ENCODE data around the gene POLR2L. TPM values are rescaled to one million over a fixed set of nuclear protein-coding genes. Genes with fewer than 3 reads are reported as not detected.

The POLR2L gene
- total and polyA plus RNA-seq, 2 of the 13 experiments (the other 11 are each of a cell fraction or from before 2014, with no cell fraction given): 104 to 114 TPM

GRCh38 chr11:809287-810039 lies 32.9 kb downstream of the POLR2L start, which contains the start of gene RPLP2 (continued):
- TF ChIP-seq ZKSCAN1 (IDR thresholded peaks at IDR 0.05; ENCODE audit: low read length) (no peak), ZNF670 (CRISPR knock-in tag; IDR thresholded peaks at IDR 0.05; ENCODE audit: borderline replicate concordance) (peak; percentile 94; the same call in 1 of the 2 replicates), TCF7L2 (IDR thresholded peaks at IDR 0.05; ENCODE audit: low read depth, low read length) (no peak), HDAC2 (CRISPR knock-in tag; IDR thresholded peaks at IDR 0.05) (peak; percentile 17), AHDC1 (CRISPR knock-in tag; IDR thresholded peaks at IDR 0.05; ENCODE audit: borderline replicate concordance) (peak; percentile 60), THAP9 (CRISPR knock-in tag; IDR thresholded peaks at IDR 0.05; ENCODE audit: borderline replicate concordance) (peak; percentile 96), PAWR (CRISPR knock-in tag; IDR thresholded peaks at IDR 0.05; ENCODE audit: borderline replicate concordance) (no peak), MXD4 (CRISPR knock-in tag; IDR thresholded peaks at IDR 0.05) (peak; percentile 92), NR3C1 (CRISPR knock-in tag; IDR thresholded peaks at IDR 0.05) (no peak), SIX1 (CRISPR knock-in tag; IDR thresholded peaks at IDR 0.05; ENCODE audit: borderline replicate concordance) (no peak), TOE1 (CRISPR knock-in tag; IDR thresholded peaks at IDR 0.05) (no peak), TRAFD1 (CRISPR knock-in tag; IDR thresholded peaks at IDR 0.05; ENCODE audit: borderline replicate concordance) (peak; percentile 20; the same call in 1 of the 2 replicates), ATRX (CRISPR knock-in tag; IDR thresholded peaks at IDR 0.05; ENCODE audit: borderline replicate concordance) (no peak; the same call in 1 of the 2 replicates), ZFP91 (CRISPR knock-in tag; IDR thresholded peaks at IDR 0.05; ENCODE audit: borderline replicate concordance) (peak; percentile 93), HNF4G (IDR thresholded peaks at IDR 0.05; ENCODE audit: borderline replicate concordance, low read depth, low read length) (0 out of 2 replicates have a peak, but pooled peaks have one; percentile 3), HNF4G (CRISPR knock-in tag; IDR thresholded peaks at IDR 0.05; ENCODE audit: borderline replicate concordance, low read depth) (no peak; the same call in 1 of the 2 replicates), NCOA1 (CRISPR knock-in tag; IDR thresholded peaks at IDR 0.05) (no peak)
